Measurements from ENCODE around the gene ARHGAP24. TPM values are rescaled to one million over a fixed set of nuclear protein-coding genes. Genes with fewer than 3 reads are reported as not detected.
A peak's percentile ranks its signal among the peaks of the same experiment; 100 is the strongest.
"Not testable (repeated sequence)": the region's sequence is repeated elsewhere in the genome, so short reads cannot be mapped to it uniquely, and the experiment has no call there.

The ARHGAP24 gene
- total RNA-seq, 1 experiment from 2014 or later: 14.2 TPM

GRCh38 chr4:85515701-85516100, 40.8 kb downstream of the ARHGAP24 start:
- DNase-seq (ENCODE audit: low read depth): no peak

- DNase-seq (ENCODE audit: low read depth): not testable (repeated sequence)
Measured at GRCh38 chr4:85518526-85518925, 43.6 kb downstream of the ARHGAP24 start.

- no peak for DNase-seq (ENCODE audit: low read depth)
Measured at GRCh38 chr4:85520765-85521749, 46.1 kb downstream of the ARHGAP24 start.

- no peak for DNase-seq (ENCODE audit: low read depth)
Measured at GRCh38 chr4:85522277-85522676, 47.3 kb downstream of the ARHGAP24 start.

- peak; percentile 47 for DNase-seq (ENCODE audit: low read depth)
Measured at GRCh38 chr4:85522836-85523235, 47.9 kb downstream of the ARHGAP24 start.

GRCh38 chr4:85527815-85528214, 52.9 kb downstream of the ARHGAP24 start:
- no peak for DNase-seq (ENCODE audit: low read depth)

GRCh38 chr4:85531560-85532341, 56.8 kb downstream of the ARHGAP24 start:
- DNase-seq (ENCODE audit: low read depth): no peak

- DNase-seq (ENCODE audit: low read depth): no peak
Measured at GRCh38 chr4:85534120-85534519, 59.2 kb downstream of the ARHGAP24 start.

- DNase-seq (ENCODE audit: low read depth): peak; percentile 25
Measured at GRCh38 chr4:85543832-85544231, 68.9 kb downstream of the ARHGAP24 start.

- no peak for DNase-seq (ENCODE audit: low read depth)
Measured at GRCh38 chr4:85544751-85545150, 69.8 kb downstream of the ARHGAP24 start.

- no peak for DNase-seq (ENCODE audit: low read depth)
Measured at GRCh38 chr4:85548116-85548515, 73.2 kb downstream of the ARHGAP24 start.

GRCh38 chr4:85548841-85549240, 73.9 kb downstream of the ARHGAP24 start:
- no peak for DNase-seq (ENCODE audit: low read depth)

GRCh38 chr4:85555206-85555605, 80.3 kb downstream of the ARHGAP24 start:
- DNase-seq (ENCODE audit: low read depth): no peak

- DNase-seq (ENCODE audit: low read depth): no peak
Measured at GRCh38 chr4:85556283-85556682, 81.3 kb downstream of the ARHGAP24 start.

GRCh38 chr4:85557016-85557901, 82.3 kb downstream of the ARHGAP24 start:
- DNase-seq (ENCODE audit: low read depth): no peak

- peak; percentile 46 for DNase-seq (ENCODE audit: low read depth)
Measured at GRCh38 chr4:85565761-85566480, 91.0 kb downstream of the ARHGAP24 start.

GRCh38 chr4:85569730-85570299, 94.9 kb downstream of the ARHGAP24 start:
- DNase-seq (ENCODE audit: low read depth): no peak

GRCh38 chr4:85570388-85570787, 95.4 kb downstream of the ARHGAP24 start:
- DNase-seq (ENCODE audit: low read depth): no peak

GRCh38 chr4:85571008-85571407, 96.1 kb downstream of the ARHGAP24 start:
- DNase-seq (ENCODE audit: low read depth): no peak

- DNase-seq (ENCODE audit: low read depth): peak; percentile 2
Measured at GRCh38 chr4:85573270-85573669, 98.3 kb downstream of the ARHGAP24 start.

GRCh38 chr4:85577307-85577706, 102.4 kb downstream of the ARHGAP24 start:
- no peak for DNase-seq (ENCODE audit: low read depth)
